ENCODE results near the gene CCL22. TPM values are rescaled to one million over a fixed set of nuclear protein-coding genes. Genes with fewer than 3 reads are reported as not detected.

The CCL22 gene
- total and polyA plus RNA-seq, 2 experiments from 2014 or later: 0.13 TPM; not detected in 1

DNA sequence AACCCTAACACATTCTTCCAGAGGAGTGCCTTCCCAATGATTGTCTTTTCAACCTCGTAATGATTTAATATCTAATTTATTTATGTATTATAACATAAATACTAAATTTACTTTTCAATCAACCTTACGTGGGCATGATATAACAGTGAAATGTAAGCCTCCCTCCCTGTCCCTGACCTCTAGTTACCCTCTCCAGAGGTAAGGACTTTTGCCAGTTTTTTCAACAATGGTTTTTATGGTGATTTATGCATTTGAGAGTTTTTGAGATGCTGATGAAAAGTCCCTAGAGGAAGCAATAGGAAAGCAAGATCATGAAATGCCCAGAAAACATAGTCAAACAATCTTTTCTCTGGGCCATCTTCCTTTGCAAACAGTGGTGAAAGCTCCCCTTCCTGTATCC lies 38.9 kb upstream of the CCL22 start:
- Histone ChIP-seq H3K4me2 (no peak overlapping the region), H3K79me2 (no peaks in the 10 kb centered on the region), H3K9me2 (replicated peaks; ENCODE audit: insufficient read depth) (no peaks in the 10 kb centered on the region), H3K27me3 (no peaks in the 10 kb centered on the region), H2AFZ (no peak overlapping the region), H3K4me3 (no peak overlapping the region), H3K4me1 (ENCODE audit: insufficient read depth) (peaks cover under 1% of the 10 kb centered on the region), H3K9me3 (ENCODE audit: low read depth) (no peaks in the 10 kb centered on the region), H4K20me1 (ENCODE audit: insufficient read depth, poor library complexity, severe bottlenecking) (no peaks in the 10 kb centered on the region), H3K36me3 (replicated peaks; ENCODE audit: insufficient read depth, low read depth) (no peaks in the 10 kb centered on the region), H3K27ac (no peak overlapping the region)
- no peak for DNase-seq (ENCODE audit: low spot score)
- no peak for TF ChIP-seq EZH2phosphoT487 (IDR thresholded peaks at IDR 0.05; ENCODE audit: low read depth, severe bottlenecking, unreplicated experiment)
- WGBS (ENCODE audit: low lambda C conversion rate, missing lambda C conversion rate): 85% methylated on average over 2 of the region's 2 CpGs

DNA sequence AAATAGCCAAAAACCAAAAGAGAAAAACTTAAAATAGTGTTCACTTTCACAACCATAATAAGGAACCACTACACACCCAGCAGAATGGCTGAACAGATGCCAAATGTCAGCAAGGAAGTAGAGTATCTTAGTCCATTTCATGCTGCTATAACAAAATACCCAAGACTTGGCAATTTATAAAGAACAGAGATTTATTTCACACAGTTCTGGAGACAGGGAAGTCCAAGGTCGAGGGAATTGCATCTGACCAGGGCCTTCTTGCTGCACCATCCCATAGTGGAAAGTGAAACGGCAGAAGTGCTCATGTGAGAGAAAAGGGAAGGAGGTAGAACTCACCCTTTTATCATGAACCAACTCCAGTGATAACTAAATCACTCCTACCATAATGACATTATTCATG lies 33.8 kb upstream of the CCL22 start:
- Histone ChIP-seq H3K4me3 (no peak overlapping the region), H2AFZ (no peak overlapping the region), H3K79me2 (no peaks in the 10 kb centered on the region), H3K27me3 (no peaks in the 10 kb centered on the region), H3K9me3 (ENCODE audit: low read depth) (no peaks in the 10 kb centered on the region), H3K9me2 (replicated peaks; ENCODE audit: insufficient read depth) (no peaks in the 10 kb centered on the region), H4K20me1 (ENCODE audit: insufficient read depth, poor library complexity, severe bottlenecking) (no peaks in the 10 kb centered on the region), H3K36me3 (replicated peaks; ENCODE audit: insufficient read depth, low read depth) (no peaks in the 10 kb centered on the region), H3K4me2 (no peak overlapping the region), H3K4me1 (ENCODE audit: insufficient read depth) (no peaks in the 10 kb centered on the region), H3K27ac (no peak overlapping the region)
- DNase-seq (ENCODE audit: low spot score): no peak
- WGBS (ENCODE audit: low lambda C conversion rate, missing lambda C conversion rate): 69% methylated on average over 2 of the region's 2 CpGs
- TF ChIP-seq, protein P1, sequence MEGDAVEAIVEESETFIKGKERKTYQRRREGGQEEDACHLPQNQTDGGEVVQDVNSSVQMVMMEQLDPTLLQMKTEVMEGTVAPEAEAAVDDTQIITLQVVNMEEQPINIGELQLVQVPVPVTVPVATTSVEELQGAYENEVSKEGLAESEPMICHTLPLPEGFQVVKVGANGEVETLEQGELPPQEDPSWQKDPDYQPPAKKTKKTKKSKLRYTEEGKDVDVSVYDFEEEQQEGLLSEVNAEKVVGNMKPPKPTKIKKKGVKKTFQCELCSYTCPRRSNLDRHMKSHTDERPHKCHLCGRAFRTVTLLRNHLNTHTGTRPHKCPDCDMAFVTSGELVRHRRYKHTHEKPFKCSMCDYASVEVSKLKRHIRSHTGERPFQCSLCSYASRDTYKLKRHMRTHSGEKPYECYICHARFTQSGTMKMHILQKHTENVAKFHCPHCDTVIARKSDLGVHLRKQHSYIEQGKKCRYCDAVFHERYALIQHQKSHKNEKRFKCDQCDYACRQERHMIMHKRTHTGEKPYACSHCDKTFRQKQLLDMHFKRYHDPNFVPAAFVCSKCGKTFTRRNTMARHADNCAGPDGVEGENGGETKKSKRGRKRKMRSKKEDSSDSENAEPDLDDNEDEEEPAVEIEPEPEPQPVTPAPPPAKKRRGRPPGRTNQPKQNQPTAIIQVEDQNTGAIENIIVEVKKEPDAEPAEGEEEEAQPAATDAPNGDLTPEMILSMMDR (IDR thresholded peaks at IDR 0.05; ENCODE audit: poor library complexity): no peak
- no peak for TF ChIP-seq EZH2 (IDR thresholded peaks at IDR 0.05; ENCODE audit: borderline replicate concordance)

GRCh38 chr16:57325458-57325857 lies 33.1 kb upstream of the CCL22 start:
- Histone ChIP-seq H2AFZ (no peak overlapping the region), H3K36me3 (replicated peaks; ENCODE audit: insufficient read depth, low read depth) (no peaks in the 10 kb centered on the region), H3K4me2 (no peak overlapping the region), H4K20me1 (ENCODE audit: insufficient read depth, poor library complexity, severe bottlenecking) (no peaks in the 10 kb centered on the region), H3K4me3 (no peak overlapping the region), H3K27me3 (no peaks in the 10 kb centered on the region), H3K9me2 (replicated peaks; ENCODE audit: insufficient read depth) (no peaks in the 10 kb centered on the region), H3K79me2 (no peaks in the 10 kb centered on the region), H3K27ac (no peak overlapping the region), H3K4me1 (ENCODE audit: insufficient read depth) (no peaks in the 10 kb centered on the region), H3K9me3 (ENCODE audit: low read depth) (no peaks in the 10 kb centered on the region)
- TF ChIP-seq EZH2 (IDR thresholded peaks at IDR 0.05; ENCODE audit: borderline replicate concordance) (no peak), EZH2phosphoT487 (IDR thresholded peaks at IDR 0.05; ENCODE audit: low read depth, severe bottlenecking, unreplicated experiment) (no peak)
- TF ChIP-seq, protein P1 (IDR thresholded peaks at IDR 0.05; ENCODE audit: poor library complexity): no peak
- DNase-seq (ENCODE audit: low spot score): no peak
- 52% methylated on average over 1 of the region's 1 CpG for WGBS (ENCODE audit: low lambda C conversion rate, missing lambda C conversion rate)

DNA sequence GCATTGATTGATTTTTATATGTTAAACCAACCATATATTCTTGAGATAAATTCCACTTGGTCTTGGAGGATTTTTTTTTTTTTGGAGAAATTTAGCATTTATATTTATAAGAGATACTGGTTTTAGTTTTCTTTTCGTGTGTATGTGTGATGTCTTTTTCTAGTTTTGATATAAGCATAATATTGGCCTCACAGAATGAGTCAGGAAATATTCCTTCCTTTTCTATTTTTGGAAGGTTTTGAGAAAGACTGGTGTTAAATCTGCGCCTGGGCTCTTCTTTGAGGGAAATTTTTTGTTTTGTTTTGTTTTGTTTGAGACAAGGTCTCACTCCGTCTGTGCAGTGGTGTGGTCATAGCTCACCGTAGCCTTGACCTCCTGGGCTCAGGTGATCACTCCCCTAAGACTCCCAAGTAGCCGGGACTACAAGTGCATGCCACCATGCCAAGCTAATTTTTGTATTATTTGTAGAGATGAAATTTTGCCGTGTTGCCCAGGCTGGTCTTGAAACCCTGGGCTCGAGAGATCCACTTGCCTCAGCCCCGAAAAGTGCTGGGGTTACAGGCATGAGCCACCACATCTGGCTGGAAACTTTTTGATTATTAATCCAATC lies 28.8 kb upstream of the CCL22 start:
- TF ChIP-seq EZH2 (IDR thresholded peaks at IDR 0.05; ENCODE audit: borderline replicate concordance) (no peak), EZH2phosphoT487 (IDR thresholded peaks at IDR 0.05; ENCODE audit: low read depth, severe bottlenecking, unreplicated experiment) (no peak)
- no peak for DNase-seq (ENCODE audit: low spot score)
- WGBS (ENCODE audit: low lambda C conversion rate, missing lambda C conversion rate): 90% methylated on average over 8 of the region's 8 CpGs

More for the DNA sequence above, 28.8 kb upstream of the CCL22 start:
- no peaks in the 10 kb centered on the region for H3K36me3 ChIP-seq (replicated peaks; ENCODE audit: insufficient read depth, low read depth)
- H3K4me2 ChIP-seq: no peak overlapping the region
- no peaks in the 10 kb centered on the region for H3K9me2 ChIP-seq (replicated peaks; ENCODE audit: insufficient read depth)
- no peaks in the 10 kb centered on the region for H3K4me1 ChIP-seq (ENCODE audit: insufficient read depth)
- no peak overlapping the region for H3K27ac ChIP-seq
- no peak overlapping the region for H3K4me3 ChIP-seq
- no peaks in the 10 kb centered on the region for H3K9me3 ChIP-seq (ENCODE audit: low read depth)
- H2AFZ ChIP-seq: no peak overlapping the region
- no peaks in the 10 kb centered on the region for H4K20me1 ChIP-seq (ENCODE audit: insufficient read depth, poor library complexity, severe bottlenecking)
- H3K27me3 ChIP-seq: no peaks in the 10 kb centered on the region
- no peaks in the 10 kb centered on the region for H3K79me2 ChIP-seq
